ENCODE results near the gene SHROOM4.

DNA sequence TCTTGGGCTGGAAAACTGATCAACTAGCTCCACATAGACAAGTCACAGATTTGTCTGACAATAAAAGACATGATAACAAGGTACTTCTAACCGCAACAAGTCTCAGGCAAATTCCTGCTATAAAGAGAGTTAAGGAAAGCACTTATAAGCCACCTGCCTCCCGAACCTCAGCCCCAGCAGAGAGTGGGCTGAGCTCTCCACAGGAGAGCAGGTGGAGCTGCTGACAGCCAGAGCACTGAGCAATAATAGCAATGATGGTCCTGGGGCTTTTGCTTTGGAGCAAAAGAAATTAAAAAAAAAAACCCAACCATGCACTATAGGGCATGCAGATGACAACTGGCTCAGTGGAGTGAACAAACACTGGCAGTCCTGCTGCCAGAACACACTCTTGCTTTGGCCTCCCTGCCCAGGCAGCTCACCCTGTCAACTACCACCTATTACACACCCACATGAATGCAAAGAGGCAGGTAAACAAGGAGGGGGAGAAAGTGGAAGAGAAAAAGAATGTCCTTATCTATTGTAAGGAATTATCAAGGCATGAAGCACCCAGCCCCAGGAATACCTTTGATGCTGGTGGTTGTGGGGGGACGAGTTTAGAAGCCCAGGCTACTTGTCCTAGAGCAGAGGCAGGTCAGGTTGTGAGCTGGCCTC is 207.6 kb downstream of the SHROOM4 start:
- TF ChIP-seq EZH2phosphoT487 (IDR thresholded peaks at IDR 0.05; ENCODE audit: borderline replicate concordance, low read length): no peak
- TF ChIP-seq, protein P1, sequence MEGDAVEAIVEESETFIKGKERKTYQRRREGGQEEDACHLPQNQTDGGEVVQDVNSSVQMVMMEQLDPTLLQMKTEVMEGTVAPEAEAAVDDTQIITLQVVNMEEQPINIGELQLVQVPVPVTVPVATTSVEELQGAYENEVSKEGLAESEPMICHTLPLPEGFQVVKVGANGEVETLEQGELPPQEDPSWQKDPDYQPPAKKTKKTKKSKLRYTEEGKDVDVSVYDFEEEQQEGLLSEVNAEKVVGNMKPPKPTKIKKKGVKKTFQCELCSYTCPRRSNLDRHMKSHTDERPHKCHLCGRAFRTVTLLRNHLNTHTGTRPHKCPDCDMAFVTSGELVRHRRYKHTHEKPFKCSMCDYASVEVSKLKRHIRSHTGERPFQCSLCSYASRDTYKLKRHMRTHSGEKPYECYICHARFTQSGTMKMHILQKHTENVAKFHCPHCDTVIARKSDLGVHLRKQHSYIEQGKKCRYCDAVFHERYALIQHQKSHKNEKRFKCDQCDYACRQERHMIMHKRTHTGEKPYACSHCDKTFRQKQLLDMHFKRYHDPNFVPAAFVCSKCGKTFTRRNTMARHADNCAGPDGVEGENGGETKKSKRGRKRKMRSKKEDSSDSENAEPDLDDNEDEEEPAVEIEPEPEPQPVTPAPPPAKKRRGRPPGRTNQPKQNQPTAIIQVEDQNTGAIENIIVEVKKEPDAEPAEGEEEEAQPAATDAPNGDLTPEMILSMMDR (IDR thresholded peaks at IDR 0.05; ENCODE audit: low read depth, low read length, poor library complexity, severe bottlenecking): no peak

All from DOHH2 (cell line).